Effector memory CD4-positive, alpha-beta T cell (primary cell): ENCODE data around the gene UBAC2.

Experiments
- DNase-seq, 3 donors: peaks; one replicate each; pipeline ENCODE4 v3.0.0-alpha.2; 2020
- H3K27ac ChIP-seq: 2 replicates; pipeline ENCODE4 v1.7.0; 2013; ENCODE audit warnings: mild to moderate bottlenecking, low read length, moderate library complexity; ENCODE audit not compliant: insufficient read depth, poor library complexity, severe bottlenecking
- H3K27me3 ChIP-seq: replicated peaks from 2 replicates; pipeline ENCODE4 v1.7.0; 2013; ENCODE audit warnings: mild to moderate bottlenecking, low read length; ENCODE audit not compliant: insufficient read depth, control insufficient read depth, poor library complexity, severe bottlenecking
- H3K36me3 ChIP-seq: 2 replicates; pipeline ENCODE4 v1.7.0; 2013; ENCODE audit warnings: mild to moderate bottlenecking, low read length, moderate library complexity; ENCODE audit not compliant: control insufficient read depth, insufficient read depth
- H3K4me1 ChIP-seq: 2 replicates; pipeline ENCODE4 v1.7.0; 2013; ENCODE audit warnings: low read length, mild to moderate bottlenecking; ENCODE audit not compliant: control insufficient read depth, insufficient read depth, poor library complexity, severe bottlenecking
- H3K4me3 ChIP-seq: 2 replicates; pipeline ENCODE4 v1.7.0; 2013; ENCODE audit warnings: low read length, low read depth, mild to moderate bottlenecking; ENCODE audit not compliant: insufficient read depth, poor library complexity, severe bottlenecking
- H3K9me3 ChIP-seq: 2 replicates; pipeline ENCODE4 v1.7.0; 2013; ENCODE audit warnings: mild to moderate bottlenecking, low read length, moderate library complexity; ENCODE audit not compliant: control insufficient read depth

UBAC2 gene

GRCh38 chr13:99347911-99348451 lies 147.3 kb downstream of the UBAC2 start:
- peaks cover 25% of the 10 kb centered on the region for H3K36me3 ChIP-seq
- peak overlapping the region; percentile 44 for H3K27ac ChIP-seq
- no peak for DNase-seq
- no peak overlapping the region for H3K4me3 ChIP-seq
- no peaks in the 10 kb centered on the region for H3K27me3 ChIP-seq
- H3K9me3 ChIP-seq = no peaks in the 10 kb centered on the region
- peaks cover 47% of the 10 kb centered on the region for H3K4me1 ChIP-seq

GRCh38 chr13:99350191-99350590 lies 149.5 kb downstream of the UBAC2 start:
- H3K4me1 ChIP-seq = peaks cover 69% of the 10 kb centered on the region

GRCh38 chr13:99351772-99352171 lies 151.1 kb downstream of the UBAC2 start:
- Histone ChIP-seq H3K27me3 (no peaks in the 10 kb centered on the region), H3K36me3 (peaks cover 9% of the 10 kb centered on the region), H3K4me1 (peaks cover 81% of the 10 kb centered on the region), H3K4me3 (no peak overlapping the region), H3K9me3 (no peaks in the 10 kb centered on the region), H3K27ac (peak overlapping the region; percentile 96)
- no peak for DNase-seq

More at GRCh38 chr13:99350191-99350590, 149.5 kb downstream of the UBAC2 start:
- Histone ChIP-seq H3K36me3 (peaks cover 12% of the 10 kb centered on the region), H3K9me3 (no peaks in the 10 kb centered on the region), H3K4me3 (no peak overlapping the region), H3K27me3 (no peaks in the 10 kb centered on the region), H3K27ac (peak overlapping the region; percentile 96)
- DNase-seq = no peak

- Histone ChIP-seq H3K4me3 (peak overlapping the region; percentile 26), H3K9me3 (no peaks in the 10 kb centered on the region), H3K27ac (peak overlapping the region; percentile 96), H3K4me1 (peaks cover 82% of the 10 kb centered on the region), H3K36me3 (peaks cover 5% of the 10 kb centered on the region), H3K27me3 (no peaks in the 10 kb centered on the region)
- no peak for DNase-seq
Measured at GRCh38 chr13:99352351-99353245, 151.9 kb downstream of the UBAC2 start.

DNA sequence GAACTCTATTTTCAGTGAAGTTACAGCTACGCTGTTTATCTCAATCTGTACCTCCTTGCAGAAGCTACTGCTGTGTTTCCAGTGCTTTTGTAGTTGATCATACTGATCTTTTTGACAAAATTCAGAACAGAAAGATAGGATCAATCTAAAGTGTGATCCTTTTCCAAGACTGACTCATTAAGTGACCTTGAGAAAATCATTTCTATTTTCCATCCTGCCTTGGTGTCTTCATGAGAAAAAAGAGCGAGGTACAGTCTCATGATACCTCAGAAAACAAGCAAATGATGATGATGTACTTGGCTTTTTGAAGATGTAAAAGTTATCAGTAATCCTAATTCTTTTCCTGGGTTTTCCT lies 152.6 kb downstream of the UBAC2 start:
- Histone ChIP-seq H3K4me1 (peaks cover 82% of the 10 kb centered on the region), H3K27ac (peak overlapping the region; percentile 96), H3K27me3 (no peaks in the 10 kb centered on the region), H3K4me3 (no peak overlapping the region), H3K36me3 (no peaks in the 10 kb centered on the region), H3K9me3 (no peaks in the 10 kb centered on the region)
- DNase-seq = no peak

DNA sequence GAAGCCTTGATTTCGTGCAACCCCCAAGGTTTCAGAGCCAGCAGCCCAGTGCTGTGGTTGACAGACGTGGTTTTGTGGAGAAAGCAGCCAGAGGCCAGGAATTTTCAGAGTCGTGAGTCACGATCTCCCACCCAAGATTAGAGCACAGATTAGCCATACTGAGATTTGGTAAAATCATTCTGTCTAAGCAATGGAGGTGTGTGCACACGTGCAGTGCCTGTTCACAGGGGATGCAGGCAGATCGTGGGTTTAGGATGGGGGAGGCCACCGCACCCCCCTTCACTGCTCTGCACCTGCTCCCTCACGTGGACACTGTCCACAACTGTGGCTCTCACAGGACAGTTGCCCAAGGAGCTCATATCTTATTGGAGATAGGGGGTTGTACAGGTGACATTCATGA lies 153.2 kb downstream of the UBAC2 start:
- Histone ChIP-seq H3K36me3 (no peaks in the 10 kb centered on the region), H3K4me1 (peaks cover 87% of the 10 kb centered on the region), H3K4me3 (no peak overlapping the region), H3K27me3 (no peaks in the 10 kb centered on the region), H3K27ac (peak overlapping the region; percentile 96), H3K9me3 (no peaks in the 10 kb centered on the region)
- no peak for DNase-seq

GRCh38 chr13:99354371-99354951 lies 153.8 kb downstream of the UBAC2 start:
- no peaks in the 10 kb centered on the region for H3K27me3 ChIP-seq
- no peak for DNase-seq
- no peaks in the 10 kb centered on the region for H3K9me3 ChIP-seq
- H3K36me3 ChIP-seq = no peaks in the 10 kb centered on the region
- no peak overlapping the region for H3K4me3 ChIP-seq
- H3K27ac ChIP-seq = peak overlapping the region; percentile 96
- peaks cover 94% of the 10 kb centered on the region for H3K4me1 ChIP-seq

DNA sequence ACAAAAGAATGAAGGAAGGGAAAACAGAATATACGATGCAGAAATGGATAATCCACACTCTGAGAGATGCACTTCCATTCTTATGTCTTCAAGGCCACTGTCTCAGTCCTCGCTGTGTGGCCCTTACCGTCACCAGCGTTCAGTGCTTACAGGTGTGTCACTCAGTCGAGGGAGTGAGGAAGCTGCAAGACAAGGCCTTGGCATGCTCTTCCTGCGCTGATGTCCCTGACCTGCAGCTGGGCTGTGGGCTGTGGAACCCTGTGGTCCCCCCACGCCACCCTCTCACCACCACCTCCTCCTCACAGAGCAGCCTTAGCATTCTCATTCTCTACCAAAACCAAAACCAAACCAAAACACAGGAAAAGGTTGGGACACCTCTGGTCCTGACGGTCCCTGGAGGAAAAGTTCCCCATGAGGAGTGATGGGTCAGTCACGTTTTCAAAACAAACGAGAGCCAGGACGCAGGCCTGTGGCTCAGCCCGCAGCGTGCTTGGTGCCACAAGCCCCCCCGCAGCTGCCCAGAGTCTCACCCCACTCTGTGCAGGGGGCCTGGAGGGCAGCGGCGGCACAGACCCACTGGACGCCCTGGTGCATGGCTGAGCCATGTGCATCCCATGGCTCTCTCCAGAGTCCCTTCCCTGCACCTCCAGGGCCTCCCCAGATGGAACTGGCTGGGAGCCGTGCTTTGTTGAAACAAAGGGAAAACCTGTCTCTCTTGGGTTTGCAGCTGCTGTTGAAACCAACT lies 154.8 kb downstream of the UBAC2 start:
- no peaks in the 10 kb centered on the region for H3K27me3 ChIP-seq
- peaks cover 100% of the 10 kb centered on the region for H3K4me1 ChIP-seq
- no peak for DNase-seq
- no peaks in the 10 kb centered on the region for H3K36me3 ChIP-seq
- H3K4me3 ChIP-seq = peak overlapping the region; percentile 30
- no peaks in the 10 kb centered on the region for H3K9me3 ChIP-seq
- peak overlapping the region; percentile 96 for H3K27ac ChIP-seq

GRCh38 chr13:99356012-99356261 lies 155.3 kb downstream of the UBAC2 start:
- no peaks in the 10 kb centered on the region for H3K36me3 ChIP-seq
- H3K9me3 ChIP-seq = no peaks in the 10 kb centered on the region
- no peaks in the 10 kb centered on the region for H3K27me3 ChIP-seq
- H3K4me1 ChIP-seq = peaks cover 99% of the 10 kb centered on the region
- DNase-seq = no peak
- peak overlapping the region; percentile 30 for H3K4me3 ChIP-seq
- peak overlapping the region; percentile 96 for H3K27ac ChIP-seq
